Smooth muscle cell (in vitro differentiated cells): ENCODE measurements around the gene STIM1. TPM values are rescaled to one million over a fixed set of nuclear protein-coding genes. Genes with fewer than 3 reads are reported as not detected.

Source experiments
- DNase-seq: peaks from one replicate; lab custom pipeline; 2025; ENCODE audit not compliant: unreplicated experiment; lab: John Stamatoyannopoulos, UW
- H2AFZ ChIP-seq: fragments of 200-600 bp; sonication (generic); 2 replicates; pipeline ENCODE4 v1.6.0; 2016; ENCODE audit warnings: antibody characterized with exemption, low read depth, mild to moderate bottlenecking
- H3F3A ChIP-seq: fragments of 200-600 bp; sonication (generic); 2 replicates; pipeline ENCODE4 v1.6.0; 2017; ENCODE audit warnings: antibody characterized with exemption, low read depth
- H3K27ac ChIP-seq: fragments of 200-600 bp; sonication (generic); 2 replicates; pipeline ENCODE4 v1.5.1; 2016; ENCODE audit warnings: low read depth, mild to moderate bottlenecking
- H3K27me3 ChIP-seq: fragments of 200-600 bp; sonication (generic); 2 replicates; pipeline ENCODE4 v1.6.1; 2016; ENCODE audit warnings: low read depth, mild to moderate bottlenecking
- H3K36me3 ChIP-seq: fragments of 200-600 bp; sonication (generic); 2 replicates; pipeline ENCODE4 v1.5.1; 2016; ENCODE audit warnings: low read depth
- H3K4me1 ChIP-seq: fragments of 200-600 bp; sonication (generic); 2 replicates; pipeline ENCODE4 v1.5.1; 2016; ENCODE audit warnings: low read depth
- H3K4me2 ChIP-seq: fragments of 200-600 bp; sonication (generic); 2 replicates; pipeline ENCODE4 v1.6.0; 2016; ENCODE audit warnings: mild to moderate bottlenecking
- H3K4me3 ChIP-seq: fragments of 200-600 bp; sonication (generic); 2 replicates; pipeline ENCODE4 v1.5.1; 2016; ENCODE audit warnings: mild to moderate bottlenecking
- H3K79me2 ChIP-seq: fragments of 200-600 bp; sonication (generic); 2 replicates; pipeline ENCODE4 v1.6.0; 2016; ENCODE audit warnings: low read depth, mild to moderate bottlenecking
- H3K9ac ChIP-seq: fragments of 200-600 bp; sonication (generic); 2 replicates; pipeline ENCODE4 v1.6.0; 2016; ENCODE audit warnings: low read depth
- H3K9me3 ChIP-seq: fragments of 200-600 bp; sonication (generic); replicated peaks from 2 replicates; pipeline ENCODE4 v1.5.1; 2016; ENCODE audit warnings: low read depth
- H4K20me1 ChIP-seq: fragments of 200-600 bp; sonication (generic); 2 replicates; pipeline ENCODE4 v1.6.0; 2016; ENCODE audit warnings: low read depth
- WGBS: methylation state at CpG from one replicate; pipeline ENCODE4 v1.1.7; 2016; ENCODE audit warnings: low lambda C conversion rate; 5-methylcytosine and 5-hydroxymethylcytosine counted together
- polyA plus RNA-seq: library from polyadenylated mRNA; unstranded; fragments of >200 nt; fragmentation: Nextera tagmentation; extraction: Ambion mirVana; gene quantifications from 2 replicates; pipeline ENCODE4 v1.2.1, GENCODE V29; 2016
- total RNA-seq: library from RNA; depleted of rRNA; stranded (reverse); fragments of >200 nt; gene quantifications from 2 replicates; pipeline ENCODE4 v1.2.3, GENCODE V29; 2014
- TF ChIP-seq, protein P1 (sequence below): fragments of 200-600 bp; sonication (generic); IDR thresholded peaks from 2 replicates; pipeline ENCODE4 v1.5.1; 2017; ENCODE audit warnings: borderline replicate concordance, mild to moderate bottlenecking, antibody characterized with exemption; ENCODE audit not compliant: insufficient read depth, poor library complexity, severe bottlenecking

The STIM1 gene
- total and polyA plus RNA-seq, 2 experiments from 2014 or later = 15.3 to 31.5 TPM

- H3K9ac ChIP-seq = no peak overlapping the region
- H3F3A ChIP-seq = no peaks in the 10 kb centered on the region
- no peaks in the 10 kb centered on the region for H4K20me1 ChIP-seq
- no peak overlapping the region for H3K4me3 ChIP-seq
- H3K79me2 ChIP-seq = no peaks in the 10 kb centered on the region
- H3K27ac ChIP-seq = no peak overlapping the region
- TF ChIP-seq, protein P1, sequence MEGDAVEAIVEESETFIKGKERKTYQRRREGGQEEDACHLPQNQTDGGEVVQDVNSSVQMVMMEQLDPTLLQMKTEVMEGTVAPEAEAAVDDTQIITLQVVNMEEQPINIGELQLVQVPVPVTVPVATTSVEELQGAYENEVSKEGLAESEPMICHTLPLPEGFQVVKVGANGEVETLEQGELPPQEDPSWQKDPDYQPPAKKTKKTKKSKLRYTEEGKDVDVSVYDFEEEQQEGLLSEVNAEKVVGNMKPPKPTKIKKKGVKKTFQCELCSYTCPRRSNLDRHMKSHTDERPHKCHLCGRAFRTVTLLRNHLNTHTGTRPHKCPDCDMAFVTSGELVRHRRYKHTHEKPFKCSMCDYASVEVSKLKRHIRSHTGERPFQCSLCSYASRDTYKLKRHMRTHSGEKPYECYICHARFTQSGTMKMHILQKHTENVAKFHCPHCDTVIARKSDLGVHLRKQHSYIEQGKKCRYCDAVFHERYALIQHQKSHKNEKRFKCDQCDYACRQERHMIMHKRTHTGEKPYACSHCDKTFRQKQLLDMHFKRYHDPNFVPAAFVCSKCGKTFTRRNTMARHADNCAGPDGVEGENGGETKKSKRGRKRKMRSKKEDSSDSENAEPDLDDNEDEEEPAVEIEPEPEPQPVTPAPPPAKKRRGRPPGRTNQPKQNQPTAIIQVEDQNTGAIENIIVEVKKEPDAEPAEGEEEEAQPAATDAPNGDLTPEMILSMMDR = no peak
- H3K27me3 ChIP-seq = no peaks in the 10 kb centered on the region
- H3K9me3 ChIP-seq = no peaks in the 10 kb centered on the region
- no peaks in the 10 kb centered on the region for H3K4me1 ChIP-seq
- DNase-seq = no peak
- no peak overlapping the region for H3K4me2 ChIP-seq
- H2AFZ ChIP-seq = no peak overlapping the region
- H3K36me3 ChIP-seq = no peaks in the 10 kb centered on the region
- 76% methylated on average over 1 of the region's 1 CpG for WGBS
Observed at GRCh38 chr11:4059424-4059823, 204.0 kb downstream of the STIM1 start.

- no peak for DNase-seq
- H3F3A ChIP-seq = no peaks in the 10 kb centered on the region
- TF ChIP-seq, protein P1 = no peak
- H3K9ac ChIP-seq = no peak overlapping the region
- no peaks in the 10 kb centered on the region for H3K27me3 ChIP-seq
- H3K4me1 ChIP-seq = no peaks in the 10 kb centered on the region
- H3K36me3 ChIP-seq = no peaks in the 10 kb centered on the region
- no peak overlapping the region for H3K27ac ChIP-seq
- no peaks in the 10 kb centered on the region for H3K9me3 ChIP-seq
- no peak overlapping the region for H3K4me3 ChIP-seq
- H4K20me1 ChIP-seq = no peaks in the 10 kb centered on the region
- H3K79me2 ChIP-seq = no peaks in the 10 kb centered on the region
- H2AFZ ChIP-seq = no peak overlapping the region
- no peak overlapping the region for H3K4me2 ChIP-seq
- 89% methylated on average over 4 of the region's 4 CpGs for WGBS
Observed at GRCh38 chr11:4060182-4060923, 204.9 kb downstream of the STIM1 start.

GRCh38 chr11:4061700-4062099, 206.2 kb downstream of the STIM1 start:
- Histone ChIP-seq H3K79me2 (no peaks in the 10 kb centered on the region), H3K4me3 (no peak overlapping the region), H3K36me3 (no peaks in the 10 kb centered on the region), H3K4me2 (no peak overlapping the region), H3K4me1 (no peaks in the 10 kb centered on the region), H3K27ac (no peak overlapping the region), H3F3A (no peaks in the 10 kb centered on the region), H4K20me1 (no peaks in the 10 kb centered on the region), H2AFZ (no peak overlapping the region), H3K9ac (no peak overlapping the region), H3K9me3 (no peaks in the 10 kb centered on the region), H3K27me3 (no peaks in the 10 kb centered on the region)
- TF ChIP-seq, protein P1 = no peak
- no peak for DNase-seq
- 94% methylated on average over 1 of the region's 1 CpG for WGBS

- TF ChIP-seq, protein P1 = no peak
- Histone ChIP-seq H3K4me3 (no peak overlapping the region), H3F3A (no peaks in the 10 kb centered on the region), H3K4me1 (no peaks in the 10 kb centered on the region), H3K4me2 (no peak overlapping the region), H2AFZ (no peak overlapping the region), H3K27ac (no peak overlapping the region), H3K9me3 (no peaks in the 10 kb centered on the region), H3K27me3 (no peaks in the 10 kb centered on the region), H4K20me1 (no peaks in the 10 kb centered on the region), H3K36me3 (no peaks in the 10 kb centered on the region), H3K79me2 (no peaks in the 10 kb centered on the region), H3K9ac (no peak overlapping the region)
- 94% methylated on average over 3 of the region's 3 CpGs for WGBS
- DNase-seq = no peak
Observed at GRCh38 chr11:4063348-4063747, 207.9 kb downstream of the STIM1 start.
